Mucosa of descending colon (tissue), 3 donors: ENCODE results near the gene DDAH1. TPM values are rescaled to one million over a fixed set of nuclear protein-coding genes. Genes with fewer than 3 reads are reported as not detected.

Source experiments
- ATAC-seq: fragments of 200-7000 bp; cut with Tn5 transposase; one replicate; pipeline ENCODE4 v1.9.1; 2020; ENCODE audit warnings: mild to moderate bottlenecking, moderate library complexity
- DNase-seq, 3 donors: peaks; one replicate each; pipeline ENCODE4 v3.0.0-alpha.2; 2020
- H3K36me3 ChIP-seq: fragments of 200-600 bp; one replicate; pipeline ENCODE4 v1.8.0; 2021; ENCODE audit warnings: low read depth, mild to moderate bottlenecking
- H3K4me1 ChIP-seq: fragments of 200-600 bp; one replicate; pipeline ENCODE4 v1.8.0; 2021; ENCODE audit warnings: low read depth, mild to moderate bottlenecking
- H3K4me3 ChIP-seq: fragments of 200-600 bp; one replicate; pipeline ENCODE4 v1.8.0; 2021; ENCODE audit warnings: mild to moderate bottlenecking
- H3K9me3 ChIP-seq: fragments of 200-600 bp; one replicate; pipeline ENCODE4 v1.8.0; 2021; ENCODE audit warnings: mild to moderate bottlenecking
- intact Hi-C, 2 donors: fragments of 100-400 bp; cut with DNase I in 1 of 2; cut with micrococcal nuclease in 1 of 2; formaldehyde crosslinking; loops; one replicate each; pipeline versions ENCODE4 v1.11.0 to v1.11.1; 2022; cut with DNase I, micrococcal nuclease
- total RNA-seq, 3 donors: library from RNA; stranded (reverse); fragmentation: NEBNext Ultra II Directional in 2 of 3; extraction: Animal tissue kit (Norgen Biotek cat#: 25700) in 2 of 3; gene quantifications; one replicate each; pipeline versions ENCODE4 v1.2.1 to v1.2.4, GENCODE V29; 2021 to 2023
- TF ChIP-seq, protein P1 (sequence below): fragments of 200-600 bp; IDR thresholded peaks from one replicate; pipeline ENCODE4 v1.8.0; 2022; ENCODE audit warnings: antibody characterized with exemption, mild to moderate bottlenecking
- donor health status: DM: no; HTN: no; CAD: no; lungs with moderate emphysema.
- donor health status: DM: no; HTN: no; CAD: no.
- donor health status: DM: no; HTN: yes; CAD: no.

The DDAH1 gene
- total RNA-seq, 3 donors from 2014 or later = 45.9 to 86.3 (median 74.1) TPM

DNA sequence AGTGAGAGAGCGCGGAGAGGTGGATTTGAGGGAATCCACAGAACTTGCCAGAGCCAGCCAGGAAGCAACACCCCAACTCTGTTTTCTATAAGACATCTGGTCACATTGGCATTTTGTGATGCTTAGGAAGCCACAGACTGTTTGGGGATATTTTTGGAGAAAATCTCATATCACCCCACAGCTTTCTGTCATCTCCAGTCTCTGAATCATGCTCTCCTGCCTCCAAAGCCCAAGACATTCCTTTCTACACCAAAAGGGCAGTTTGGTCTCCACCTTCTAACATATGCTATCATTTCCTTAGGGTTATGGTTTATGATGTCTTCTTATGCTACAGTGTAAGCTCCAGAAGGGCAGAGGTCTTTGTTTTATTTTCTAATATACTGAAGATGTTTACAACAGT, 174.1 kb downstream of the DDAH1 start:
- H3K36me3 ChIP-seq = no peaks in the 10 kb centered on the region
- no peaks in the 10 kb centered on the region for H3K9me3 ChIP-seq
- intact Hi-C loops = no loop called here
- no peak overlapping the region for H3K4me3 ChIP-seq
- DNase-seq = no peak
- TF ChIP-seq, protein P1, sequence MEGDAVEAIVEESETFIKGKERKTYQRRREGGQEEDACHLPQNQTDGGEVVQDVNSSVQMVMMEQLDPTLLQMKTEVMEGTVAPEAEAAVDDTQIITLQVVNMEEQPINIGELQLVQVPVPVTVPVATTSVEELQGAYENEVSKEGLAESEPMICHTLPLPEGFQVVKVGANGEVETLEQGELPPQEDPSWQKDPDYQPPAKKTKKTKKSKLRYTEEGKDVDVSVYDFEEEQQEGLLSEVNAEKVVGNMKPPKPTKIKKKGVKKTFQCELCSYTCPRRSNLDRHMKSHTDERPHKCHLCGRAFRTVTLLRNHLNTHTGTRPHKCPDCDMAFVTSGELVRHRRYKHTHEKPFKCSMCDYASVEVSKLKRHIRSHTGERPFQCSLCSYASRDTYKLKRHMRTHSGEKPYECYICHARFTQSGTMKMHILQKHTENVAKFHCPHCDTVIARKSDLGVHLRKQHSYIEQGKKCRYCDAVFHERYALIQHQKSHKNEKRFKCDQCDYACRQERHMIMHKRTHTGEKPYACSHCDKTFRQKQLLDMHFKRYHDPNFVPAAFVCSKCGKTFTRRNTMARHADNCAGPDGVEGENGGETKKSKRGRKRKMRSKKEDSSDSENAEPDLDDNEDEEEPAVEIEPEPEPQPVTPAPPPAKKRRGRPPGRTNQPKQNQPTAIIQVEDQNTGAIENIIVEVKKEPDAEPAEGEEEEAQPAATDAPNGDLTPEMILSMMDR = no peak
- ATAC-seq = no peak
- no peaks in the 10 kb centered on the region for H3K4me1 ChIP-seq

DNA sequence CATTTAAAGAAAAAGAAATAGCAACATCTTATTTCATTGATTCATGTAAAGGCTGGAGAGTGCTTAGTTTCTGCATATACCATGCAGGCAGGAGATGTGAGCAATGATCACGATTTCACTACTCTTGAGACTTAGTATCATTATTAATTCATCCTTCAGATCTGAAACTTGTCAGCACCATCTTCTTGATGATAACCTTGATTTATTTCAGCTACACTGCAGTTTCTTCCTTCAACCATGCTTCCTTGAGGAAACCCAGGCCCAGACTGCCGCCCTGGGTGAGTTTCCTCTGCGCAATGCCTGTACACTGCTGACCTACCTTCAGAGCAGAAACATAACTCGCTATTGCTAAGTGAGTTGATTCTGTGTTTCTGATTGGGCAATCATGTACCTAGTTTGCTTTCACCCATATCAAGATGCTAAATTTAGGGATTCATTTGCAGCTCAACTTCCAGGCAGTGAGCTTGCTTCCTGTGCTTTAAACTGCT, 175.1 kb downstream of the DDAH1 start:
- ATAC-seq = no peak
- intact Hi-C loops = no loop called here

DNA sequence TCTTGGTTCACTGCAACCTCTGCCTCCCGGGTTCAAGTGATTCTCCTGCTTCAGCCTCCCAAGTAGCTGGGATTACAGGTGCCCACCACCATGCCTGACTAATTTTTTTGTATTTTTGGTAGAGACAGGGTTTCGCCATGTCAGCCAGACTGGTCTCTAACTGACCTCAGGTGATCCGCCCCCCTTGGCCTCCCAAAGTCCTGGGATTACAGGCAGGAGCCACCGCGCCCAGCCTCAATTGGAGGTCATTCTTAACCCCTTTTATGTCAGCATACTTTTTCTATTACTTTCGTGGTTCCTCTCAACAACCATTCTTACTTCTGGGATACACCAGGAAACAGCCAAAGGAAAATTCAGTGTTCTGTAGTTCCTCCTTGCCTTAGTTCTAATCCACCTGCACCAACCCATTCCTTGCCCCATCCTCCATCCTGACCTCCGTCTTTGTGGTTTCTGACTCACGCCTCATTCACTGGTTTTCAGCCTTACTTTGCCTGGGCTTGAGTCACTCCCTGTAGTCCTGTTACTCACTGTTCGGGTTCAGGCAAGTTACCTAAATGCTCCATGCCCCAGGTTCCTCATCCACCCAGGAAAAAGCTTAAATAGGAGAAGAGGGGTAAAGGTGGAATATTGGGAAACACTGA, 175.6 kb downstream of the DDAH1 start:
- H3K4me3 ChIP-seq = no peak overlapping the region
- ATAC-seq (peak; percentile 90), DNase-seq (no peak)
- intact Hi-C loops = no loop called here
- no peaks in the 10 kb centered on the region for H3K4me1 ChIP-seq
- no peaks in the 10 kb centered on the region for H3K9me3 ChIP-seq
- no peaks in the 10 kb centered on the region for H3K36me3 ChIP-seq
- TF ChIP-seq, protein P1 = no peak

More for the DNA sequence above, 175.1 kb downstream of the DDAH1 start:
- H3K36me3 ChIP-seq = no peaks in the 10 kb centered on the region
- no peaks in the 10 kb centered on the region for H3K4me1 ChIP-seq
- H3K9me3 ChIP-seq = no peaks in the 10 kb centered on the region
- DNase-seq = no peak
- no peak overlapping the region for H3K4me3 ChIP-seq
- TF ChIP-seq, protein P1 = no peak

DNA sequence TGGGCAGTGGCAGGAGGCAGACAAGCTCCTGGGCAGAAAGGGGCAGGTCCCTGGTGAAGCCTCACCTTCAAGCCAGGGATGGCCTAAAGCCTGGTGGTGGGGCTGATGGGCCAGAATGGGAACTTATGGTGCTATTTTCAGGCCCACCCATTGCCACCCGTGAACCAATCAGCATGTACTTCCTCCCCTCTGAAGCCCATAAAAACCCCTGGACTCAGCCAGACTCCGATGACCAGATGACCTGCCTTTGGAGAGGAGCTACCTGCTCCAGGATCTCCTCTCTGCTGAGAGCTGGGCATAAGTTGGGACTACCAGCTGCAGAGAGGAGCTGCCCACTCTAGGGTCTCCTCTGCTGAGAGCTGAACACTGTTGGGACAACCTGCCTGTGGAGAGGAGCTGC, 180.8 kb downstream of the DDAH1 start:
- H3K4me3 ChIP-seq = no peak overlapping the region
- no peaks in the 10 kb centered on the region for H3K36me3 ChIP-seq
- TF ChIP-seq, protein P1 = no peak

DNA sequence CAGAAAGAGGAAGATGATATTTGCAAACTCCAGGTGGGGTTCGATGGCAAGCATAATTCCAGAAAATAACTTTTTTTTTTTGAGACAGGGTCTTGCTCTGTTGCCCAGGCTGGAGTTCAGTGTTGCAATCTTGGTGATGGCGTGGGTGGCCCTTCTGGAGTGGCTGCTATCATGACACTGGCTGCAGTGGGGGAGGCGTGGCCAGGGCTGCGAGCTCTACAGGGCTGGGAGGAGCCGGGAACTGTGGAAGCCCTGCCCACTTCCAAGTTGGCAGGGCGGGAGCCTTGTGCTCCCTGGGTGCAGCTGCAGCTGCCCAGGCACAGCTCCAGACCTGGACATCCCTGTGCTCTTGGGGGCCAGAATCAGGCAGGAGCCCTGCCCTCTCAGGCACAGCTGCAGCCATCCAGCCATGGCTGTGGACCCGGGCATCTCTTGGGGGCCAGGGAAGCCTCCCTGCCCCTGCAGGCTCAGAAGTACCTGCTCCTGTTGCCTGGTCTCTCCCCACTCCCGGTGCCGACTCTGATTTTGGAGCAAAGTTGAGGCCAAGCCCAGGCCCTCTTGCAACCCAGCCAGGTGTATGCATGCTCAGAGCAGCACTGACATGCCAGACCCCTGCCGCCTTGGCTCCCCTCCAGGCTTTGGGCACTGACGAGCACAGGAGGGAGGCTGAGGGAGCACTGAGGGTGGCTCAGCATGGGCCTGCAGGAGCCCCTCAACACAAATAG, 181.3 kb downstream of the DDAH1 start:
- TF ChIP-seq, protein P1 = no peak
- Histone ChIP-seq H3K4me3 (no peak overlapping the region), H3K9me3 (no peaks in the 10 kb centered on the region), H3K36me3 (no peaks in the 10 kb centered on the region), H3K4me1 (peaks cover 24% of the 10 kb centered on the region)
- ATAC-seq (peak; percentile 87), DNase-seq (peak; percentile 84 to 87 (median 86))
- intact Hi-C loops = no loop called here

More for the DNA sequence above, 180.8 kb downstream of the DDAH1 start:
- peaks cover 19% of the 10 kb centered on the region for H3K4me1 ChIP-seq
- DNase-seq (no peak), ATAC-seq (no peak)
- intact Hi-C loops = no loop called here
- no peaks in the 10 kb centered on the region for H3K9me3 ChIP-seq
